DMS53 treated with DMSO at 0.1 percent for 48 hours (cell line): ENCODE results near the gene CPE.
"Not testable (repeated sequence)": the region's sequence is repeated elsewhere in the genome, so short reads cannot be mapped to it uniquely, and the experiment has no call there.

ENCODE experiments used
- DNase-seq: peaks from one replicate; lab custom pipeline; 2025; ENCODE audit not compliant: unreplicated experiment; lab: John Stamatoyannopoulos, UW

CPE gene

GRCh38 chr4:165461159-165461821 lies 82.5 kb downstream of the CPE start:
- DNase-seq = no peak

- no peak for DNase-seq
These were observed 83.2 kb downstream of the CPE start for GRCh38 chr4:165462009-165462408.

- no peak for DNase-seq
These were observed 85.6 kb downstream of the CPE start for GRCh38 chr4:165464376-165464775.

- DNase-seq = peak; percentile 22
These were observed 86.1 kb downstream of the CPE start for GRCh38 chr4:165464813-165465381.

- DNase-seq = no peak
These were observed 91.2 kb downstream of the CPE start for GRCh38 chr4:165470009-165470408.

- DNase-seq = no peak
These were observed 94.3 kb downstream of the CPE start for GRCh38 chr4:165472943-165473676.

GRCh38 chr4:165474784-165475705 lies 96.2 kb downstream of the CPE start:
- DNase-seq = no peak

- DNase-seq = no peak
These were observed 96.9 kb downstream of the CPE start for GRCh38 chr4:165475706-165476070.

GRCh38 chr4:165476214-165477098 lies 97.6 kb downstream of the CPE start:
- DNase-seq = no peak

- no peak for DNase-seq
These were observed 99.0 kb downstream of the CPE start for GRCh38 chr4:165477799-165478198.

- DNase-seq = no peak
These were observed 99.5 kb downstream of the CPE start for GRCh38 chr4:165478260-165478659.

GRCh38 chr4:165481053-165481835 lies 102.4 kb downstream of the CPE start:
- DNase-seq = no peak

- DNase-seq = no peak
These were observed 111.0 kb downstream of the CPE start for GRCh38 chr4:165489786-165490185.

- not testable (repeated sequence) for DNase-seq
These were observed 113.8 kb downstream of the CPE start for GRCh38 chr4:165492583-165492982.

GRCh38 chr4:165493359-165493758 lies 114.6 kb downstream of the CPE start:
- DNase-seq = no peak

GRCh38 chr4:165502916-165503907 lies 124.4 kb downstream of the CPE start:
- DNase-seq = peak; percentile 23

GRCh38 chr4:165504184-165504583 lies 125.4 kb downstream of the CPE start:
- DNase-seq = no peak
